CD4-positive, alpha-beta T cell treated with Interleukin-4 for 4 hours (primary cell): Measurements from ENCODE around the gene MADCAM1.

ENCODE experiments used
- DNase-seq: peaks from one replicate; pipeline ENCODE4 v3.0.0-alpha.2; 2020

The MADCAM1 gene

GRCh38 chr19:532561-533363 lies 36.5 kb downstream of the MADCAM1 start:
- DNase-seq = peak; percentile 44

DNA sequence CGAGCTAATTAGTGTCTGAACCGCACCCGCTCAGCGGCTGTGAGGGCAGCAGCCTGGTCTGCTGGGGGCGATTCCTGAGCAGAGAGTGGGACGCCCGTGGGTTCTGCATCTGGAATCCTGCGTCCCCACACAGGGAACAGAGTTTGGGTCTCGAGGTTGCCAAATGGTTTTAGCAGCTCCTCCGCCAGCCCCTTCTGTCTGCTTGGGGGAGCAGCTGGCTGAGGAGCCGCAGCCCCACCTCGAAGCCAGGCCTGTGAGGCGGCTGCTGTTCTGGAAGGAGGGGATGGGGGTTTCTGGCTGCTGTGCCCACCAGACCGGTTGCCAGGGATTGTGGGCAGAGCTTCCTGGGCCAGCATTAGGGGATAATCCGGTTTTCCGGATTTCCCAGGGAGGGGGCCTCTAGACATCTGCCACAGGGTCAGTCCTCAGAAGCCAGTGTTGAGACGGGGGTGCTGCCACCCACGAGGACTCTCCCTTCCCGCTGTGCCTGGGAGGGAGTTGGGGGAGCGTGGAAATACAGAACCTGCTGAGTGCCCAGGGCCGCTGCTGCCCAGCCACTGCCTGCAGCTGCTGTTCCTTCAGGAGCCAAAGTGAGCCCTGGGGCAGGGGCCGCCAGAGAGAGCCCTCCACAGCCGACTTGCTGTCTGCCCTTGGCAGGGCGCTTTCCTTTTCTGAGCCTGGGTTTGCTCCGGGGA lies 37.2 kb downstream of the MADCAM1 start:
- no peak for DNase-seq

GRCh38 chr19:534088-534487 lies 37.8 kb downstream of the MADCAM1 start:
- DNase-seq = no peak

- DNase-seq = no peak
These were observed 38.9 kb downstream of the MADCAM1 start for GRCh38 chr19:535017-535835.

DNA sequence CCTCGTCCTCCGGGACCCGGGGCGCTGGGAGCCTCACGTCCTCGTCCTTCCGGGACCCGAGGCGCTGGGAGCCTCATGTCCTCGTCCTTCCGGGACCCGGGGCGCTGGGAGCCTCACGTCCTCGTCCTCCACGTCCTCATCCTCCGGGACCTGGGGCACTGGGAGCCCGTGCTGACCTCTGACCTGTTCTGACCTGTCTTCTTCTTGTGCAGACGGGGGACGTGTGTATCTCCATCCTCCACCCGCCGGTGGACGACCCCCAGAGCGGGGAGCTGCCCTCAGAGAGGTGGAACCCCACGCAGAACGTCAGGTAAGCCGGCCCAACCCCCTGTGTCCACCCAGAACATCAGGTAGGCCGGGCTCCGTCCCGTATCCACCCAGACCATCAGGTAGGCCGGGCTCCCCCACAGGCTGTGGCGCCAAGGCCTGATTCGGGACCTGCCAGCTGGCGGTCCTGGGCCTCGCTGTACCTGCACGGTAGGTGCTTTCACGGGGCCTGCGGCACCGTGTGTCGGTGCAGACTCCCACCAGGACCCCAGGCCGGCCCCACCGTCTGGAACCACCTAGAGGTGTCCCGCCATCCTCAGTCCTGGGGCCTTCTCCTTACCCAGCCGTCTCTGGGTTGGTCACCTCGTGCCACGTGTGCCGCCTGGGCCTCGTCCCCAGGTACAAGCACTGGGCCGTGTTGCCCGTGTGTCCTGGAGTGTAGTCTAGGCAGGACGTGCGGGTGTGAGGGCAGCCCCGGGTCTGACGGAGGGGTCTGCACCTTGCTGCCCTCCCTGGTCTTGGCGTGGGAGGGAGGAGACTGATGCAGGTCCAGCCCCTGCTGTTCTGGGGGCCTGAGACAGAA lies 40.0 kb downstream of the MADCAM1 start:
- no peak for DNase-seq

DNA sequence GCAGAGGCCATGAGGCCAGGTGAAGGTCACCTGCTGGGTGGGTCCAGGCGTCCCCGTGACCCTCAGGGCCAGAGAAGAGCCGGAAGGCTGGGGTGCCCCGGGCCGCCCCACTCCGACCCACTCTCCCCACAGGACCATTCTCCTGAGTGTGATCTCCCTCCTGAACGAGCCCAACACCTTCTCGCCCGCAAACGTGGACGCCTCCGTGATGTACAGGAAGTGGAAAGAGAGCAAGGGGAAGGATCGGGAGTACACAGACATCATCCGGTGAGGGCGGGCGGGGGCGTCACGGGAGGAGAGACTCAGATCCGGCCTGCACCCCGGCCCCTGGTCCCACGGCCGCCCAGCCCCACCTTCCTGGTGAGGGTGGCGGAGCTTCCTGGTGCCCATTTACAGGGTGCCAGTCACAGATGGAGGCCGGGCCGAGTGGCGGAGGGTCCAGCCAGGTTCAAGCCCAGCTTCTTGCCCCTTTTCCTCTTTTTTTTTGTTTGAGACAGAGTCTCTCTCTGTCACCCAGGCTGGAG lies 40.7 kb downstream of the MADCAM1 start:
- DNase-seq = no peak

DNA sequence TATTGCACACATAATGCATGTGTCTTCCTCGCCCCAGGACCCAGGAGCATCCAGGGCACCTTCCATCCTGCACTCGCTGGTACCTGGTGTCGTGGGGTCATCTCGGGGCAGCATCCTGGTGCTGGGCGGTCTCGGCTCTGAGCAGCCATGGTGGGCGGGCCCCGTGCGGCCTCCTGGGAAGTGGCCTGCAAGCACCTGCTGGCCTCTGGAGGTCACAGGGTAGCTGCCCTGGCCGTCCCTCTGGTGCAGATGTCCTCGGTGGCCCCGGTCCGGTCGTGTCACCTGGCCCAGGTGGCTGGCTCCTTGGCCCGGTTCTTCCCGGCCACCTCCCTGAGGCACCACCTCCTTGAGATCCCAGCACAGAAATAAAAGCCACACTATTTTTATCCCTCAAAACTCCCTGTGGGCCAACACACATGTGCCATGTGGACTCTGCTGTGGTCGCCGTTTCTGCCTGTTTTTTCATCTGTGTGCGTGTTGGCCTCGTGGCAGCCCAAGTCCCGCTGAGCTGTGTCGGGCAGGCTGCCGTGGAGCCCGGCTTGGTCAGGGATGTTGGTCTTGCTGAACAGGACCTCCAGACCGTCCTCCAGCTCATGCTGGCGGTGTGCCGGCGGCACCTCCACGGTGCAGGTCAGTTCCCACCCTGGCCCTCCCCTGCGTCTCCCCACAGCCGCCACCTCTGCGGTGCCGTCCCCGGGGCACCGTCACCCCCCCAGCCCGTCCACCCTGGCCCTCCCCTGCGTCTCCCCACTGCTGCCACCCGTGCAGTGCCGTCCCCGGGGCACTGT lies 42.5 kb downstream of the MADCAM1 start:
- no peak for DNase-seq

DNA sequence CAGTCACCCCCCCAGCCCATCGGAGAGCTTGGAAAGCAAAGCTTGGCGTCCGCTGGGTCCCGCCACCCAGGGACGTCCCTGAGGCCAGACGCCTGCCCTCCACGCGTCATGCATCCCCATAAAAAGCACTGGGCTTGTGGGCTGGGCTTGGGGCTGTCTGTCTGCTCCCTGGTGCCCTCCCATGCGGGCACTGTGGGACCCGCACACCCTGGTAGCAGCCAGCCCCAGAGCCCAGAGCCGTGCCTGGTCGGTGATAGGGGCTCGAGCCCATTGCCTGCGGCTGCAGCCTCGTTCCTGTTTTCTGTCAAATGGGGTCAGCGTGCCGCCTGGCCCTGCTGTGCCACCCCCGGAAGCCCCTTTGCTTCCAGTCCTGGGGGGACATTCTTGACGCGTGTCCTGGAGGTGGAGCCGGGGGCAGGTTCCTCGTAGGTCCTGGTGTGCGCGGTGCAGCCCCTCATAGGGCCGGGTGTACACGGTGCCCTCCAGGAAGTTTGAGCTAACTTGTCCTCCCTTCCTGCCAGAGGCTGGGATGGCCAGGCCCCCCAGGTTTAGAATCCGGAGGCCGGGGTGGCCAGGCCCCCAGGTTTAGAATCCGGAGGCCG lies 43.2 kb downstream of the MADCAM1 start:
- DNase-seq = no peak

GRCh38 chr19:540867-541637 lies 44.8 kb downstream of the MADCAM1 start:
- no peak for DNase-seq

DNA sequence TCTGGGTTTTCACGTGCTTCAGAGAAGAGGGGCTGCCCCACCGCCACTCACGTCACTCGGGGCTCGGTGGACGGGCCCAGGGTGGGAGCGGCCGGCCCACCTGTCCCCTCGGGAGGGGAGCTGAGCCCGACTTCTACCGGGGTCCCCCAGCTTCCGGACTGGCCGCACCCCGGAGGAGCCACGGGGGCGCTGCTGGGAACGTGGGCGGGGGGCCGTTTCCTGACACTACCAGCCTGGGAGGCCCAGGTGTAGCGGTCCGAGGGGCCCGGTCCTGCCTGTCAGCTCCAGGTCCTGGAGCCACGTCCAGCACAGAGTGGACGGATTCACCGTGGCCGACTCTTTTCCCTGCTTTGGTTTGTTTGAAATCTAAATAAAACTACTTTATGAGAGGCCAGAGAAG lies 45.4 kb downstream of the MADCAM1 start:
- no peak for DNase-seq

DNA sequence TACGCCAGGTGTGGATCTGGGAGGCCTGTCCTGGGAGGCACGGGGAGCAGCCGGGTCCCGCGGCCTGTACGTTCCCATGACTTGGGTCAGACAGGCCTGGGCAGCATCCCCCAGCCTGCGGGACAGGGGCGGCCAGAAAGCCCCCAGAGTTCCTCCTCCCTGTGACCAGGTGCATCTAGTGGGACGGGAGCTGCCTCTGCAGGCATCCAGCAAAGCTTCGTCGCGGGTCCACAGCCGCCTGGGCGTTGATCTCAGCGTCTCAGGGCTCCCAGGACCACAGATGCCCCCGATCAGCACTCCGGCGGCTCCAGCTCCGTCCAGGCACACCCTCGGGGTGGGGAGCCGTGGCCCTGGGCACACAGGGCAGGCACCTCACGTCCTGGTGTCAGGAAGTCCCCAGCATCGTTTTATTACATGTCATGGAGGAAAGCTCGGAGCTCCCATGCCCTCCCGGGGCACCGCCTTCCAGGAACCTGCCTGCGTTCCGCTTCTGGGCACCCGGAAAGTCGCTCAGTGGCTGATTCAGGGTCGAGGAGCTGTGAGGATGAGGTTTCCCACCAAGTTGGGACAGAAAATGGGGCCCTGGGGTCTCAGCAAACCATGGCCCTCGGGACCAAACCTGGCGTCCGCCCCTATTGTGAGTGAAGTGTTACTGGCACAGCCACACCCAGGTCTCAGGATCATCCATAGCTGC lies 46.0 kb downstream of the MADCAM1 start:
- DNase-seq = no peak

GRCh38 chr19:543910-544608 lies 47.8 kb downstream of the MADCAM1 start, which contains the start of gene GZMM:
Gene GZMM (plus strand): TSS chr19:544053. CDS start chr19:544072, 19 bp downstream.
- peak; percentile 83 for DNase-seq

DNA sequence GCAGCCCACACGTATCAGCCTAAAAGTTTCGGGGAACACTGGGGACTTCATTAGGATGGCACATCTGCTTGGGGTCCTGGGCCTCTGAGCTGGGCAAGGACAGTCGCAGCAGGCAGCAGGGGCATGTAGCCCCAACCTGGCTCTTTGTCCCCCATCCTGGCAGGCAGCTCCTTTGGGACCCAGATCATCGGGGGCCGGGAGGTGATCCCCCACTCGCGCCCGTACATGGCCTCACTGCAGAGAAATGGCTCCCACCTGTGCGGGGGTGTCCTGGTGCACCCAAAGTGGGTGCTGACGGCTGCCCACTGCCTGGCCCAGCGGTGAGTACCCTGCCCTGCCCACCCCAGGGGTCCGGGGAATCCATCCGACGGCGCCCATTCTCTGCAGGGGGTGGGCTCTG lies 50.8 kb downstream of the MADCAM1 start:
- DNase-seq = no peak

GRCh38 chr19:547836-548720 lies 51.8 kb downstream of the MADCAM1 start:
- no peak for DNase-seq

DNA sequence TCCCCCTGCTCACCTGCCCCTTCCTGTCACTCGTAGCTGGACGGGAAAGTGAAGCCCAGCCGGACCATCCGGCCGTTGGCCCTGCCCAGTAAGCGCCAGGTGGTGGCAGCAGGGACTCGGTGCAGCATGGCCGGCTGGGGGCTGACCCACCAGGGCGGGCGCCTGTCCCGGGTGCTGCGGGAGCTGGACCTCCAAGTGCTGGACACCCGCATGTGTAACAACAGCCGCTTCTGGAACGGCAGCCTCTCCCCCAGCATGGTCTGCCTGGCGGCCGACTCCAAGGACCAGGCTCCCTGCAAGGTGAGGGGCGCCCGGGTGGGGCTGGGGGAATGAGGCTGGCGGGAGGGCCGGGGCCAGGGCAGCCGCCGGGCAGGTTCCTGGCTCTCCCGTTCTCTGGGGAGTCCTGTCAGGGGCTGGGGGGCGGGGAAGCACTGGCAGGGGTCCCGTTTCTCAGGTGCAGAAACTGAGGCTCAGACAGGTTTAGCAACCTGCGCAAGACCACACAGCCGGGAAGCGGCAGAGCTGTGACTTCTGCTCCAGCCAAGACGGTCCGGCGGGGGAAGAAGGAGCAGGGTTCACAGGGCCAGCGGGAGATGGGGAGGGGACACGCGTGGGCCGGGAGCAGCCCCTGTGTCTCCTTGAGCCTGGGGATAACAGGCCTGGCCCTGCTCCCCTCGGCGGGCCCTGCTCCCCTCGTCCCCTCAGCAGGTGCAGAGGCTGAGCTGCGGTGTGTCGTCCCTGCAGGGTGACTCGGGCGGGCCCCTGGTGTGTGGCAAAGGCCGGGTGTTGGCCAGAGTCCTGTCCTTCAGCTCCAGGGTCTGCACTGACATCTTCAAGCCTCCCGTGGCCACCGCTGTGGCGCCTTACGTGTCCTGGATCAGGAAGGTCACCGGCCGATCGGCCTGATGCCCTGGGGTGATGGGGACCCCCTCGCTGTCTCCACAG lies 52.9 kb downstream of the MADCAM1 start:
- no peak for DNase-seq

GRCh38 chr19:554817-555216 lies 58.5 kb downstream of the MADCAM1 start:
- no peak for DNase-seq
